LNCAP (cell line): ENCODE measurements around the gene MGA.

Experiments used
- CTCF ChIP-seq: fragments of 450-650 bp; IDR thresholded peaks from 2 replicates; pipeline ENCODE4 v1.5.1; 2017; ENCODE audit warnings: mild to moderate bottlenecking

The MGA gene

GRCh38 chr15:41692049-41692448, 31.8 kb downstream of the MGA start:
- TF ChIP-seq CTCF: no peak

GRCh38 chr15:41693757-41694156, 33.6 kb downstream of the MGA start:
- no peak for TF ChIP-seq CTCF

- TF ChIP-seq CTCF: peak; percentile 38; the same call in 1 of the 2 replicates
Measured at GRCh38 chr15:41695750-41696436, 35.7 kb downstream of the MGA start.

GRCh38 chr15:41698779-41699178, 38.6 kb downstream of the MGA start:
- TF ChIP-seq CTCF: no peak

GRCh38 chr15:41703120-41703519, 42.9 kb downstream of the MGA start:
- TF ChIP-seq CTCF: no peak

GRCh38 chr15:41713047-41713446, 52.8 kb downstream of the MGA start:
- no peak for TF ChIP-seq CTCF

GRCh38 chr15:41714291-41714690, 54.1 kb downstream of the MGA start:
- TF ChIP-seq CTCF: no peak

GRCh38 chr15:41716864-41717263, 56.7 kb downstream of the MGA start:
- no peak for TF ChIP-seq CTCF
